HFF-Myc (cell line): Measurements from ENCODE around the gene COG4.

Experiments used
- DNase-seq: peaks from one replicate; pipeline ENCODE4 v3.0.0-alpha.2; 2011; ENCODE audit warnings: low read depth; ENCODE audit errors: extremely low read depth
- H3K4me3 ChIP-seq: replicated peaks from 2 replicates; pipeline ENCODE4 v1.5.1; 2011; ENCODE audit warnings: low read depth, mild to moderate bottlenecking, control low read depth, low read length
- CTCF ChIP-seq: IDR thresholded peaks from 2 replicates; pipeline ENCODE4 v1.5.1; 2012; ENCODE audit warnings: mild to moderate bottlenecking, low read depth, low read length, control low read depth; ENCODE audit errors: missing control alignments

Gene COG4

GRCh38 chr16:70441406-70441990 lies 81.9 kb downstream of the COG4 start:
- H3K4me3 ChIP-seq, result no peak overlapping the region
- TF ChIP-seq CTCF, result no peak
- DNase-seq, result no peak

DNA sequence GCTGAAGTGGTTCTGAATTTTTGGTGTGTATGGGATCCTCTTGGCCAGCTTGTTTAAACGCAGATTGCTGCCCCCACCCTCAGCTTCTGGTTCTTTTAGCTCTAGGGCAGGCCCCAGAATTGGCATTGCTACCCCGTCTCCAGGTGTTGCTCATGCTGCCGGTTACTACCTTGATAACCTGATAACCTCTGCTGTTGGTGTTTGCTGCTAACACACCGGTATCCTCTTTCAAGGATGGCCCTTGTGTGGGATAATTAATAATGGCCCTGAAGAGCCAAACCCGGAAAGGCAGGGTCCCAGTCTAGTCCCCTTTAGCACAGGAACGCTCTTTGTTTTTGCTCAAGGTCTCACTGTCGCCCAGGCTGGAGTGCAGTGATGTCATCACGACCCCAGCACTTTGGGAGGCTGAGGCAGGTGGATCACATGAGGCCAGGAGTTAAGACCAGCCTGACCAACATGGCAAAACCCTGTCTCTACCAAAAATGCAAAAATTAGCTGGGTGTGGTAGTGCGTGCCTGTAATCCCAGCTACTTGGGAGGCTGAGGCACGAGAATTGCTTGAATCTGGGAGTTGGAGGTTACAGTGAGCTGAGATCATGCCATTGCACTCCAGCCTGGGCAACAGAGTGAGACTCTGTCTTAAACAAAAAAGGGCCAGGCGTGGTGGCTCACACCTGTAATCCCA lies 83.2 kb downstream of the COG4 start:
- DNase-seq, result no peak
- TF ChIP-seq CTCF, result no peak
- no peak overlapping the region for H3K4me3 ChIP-seq

DNA sequence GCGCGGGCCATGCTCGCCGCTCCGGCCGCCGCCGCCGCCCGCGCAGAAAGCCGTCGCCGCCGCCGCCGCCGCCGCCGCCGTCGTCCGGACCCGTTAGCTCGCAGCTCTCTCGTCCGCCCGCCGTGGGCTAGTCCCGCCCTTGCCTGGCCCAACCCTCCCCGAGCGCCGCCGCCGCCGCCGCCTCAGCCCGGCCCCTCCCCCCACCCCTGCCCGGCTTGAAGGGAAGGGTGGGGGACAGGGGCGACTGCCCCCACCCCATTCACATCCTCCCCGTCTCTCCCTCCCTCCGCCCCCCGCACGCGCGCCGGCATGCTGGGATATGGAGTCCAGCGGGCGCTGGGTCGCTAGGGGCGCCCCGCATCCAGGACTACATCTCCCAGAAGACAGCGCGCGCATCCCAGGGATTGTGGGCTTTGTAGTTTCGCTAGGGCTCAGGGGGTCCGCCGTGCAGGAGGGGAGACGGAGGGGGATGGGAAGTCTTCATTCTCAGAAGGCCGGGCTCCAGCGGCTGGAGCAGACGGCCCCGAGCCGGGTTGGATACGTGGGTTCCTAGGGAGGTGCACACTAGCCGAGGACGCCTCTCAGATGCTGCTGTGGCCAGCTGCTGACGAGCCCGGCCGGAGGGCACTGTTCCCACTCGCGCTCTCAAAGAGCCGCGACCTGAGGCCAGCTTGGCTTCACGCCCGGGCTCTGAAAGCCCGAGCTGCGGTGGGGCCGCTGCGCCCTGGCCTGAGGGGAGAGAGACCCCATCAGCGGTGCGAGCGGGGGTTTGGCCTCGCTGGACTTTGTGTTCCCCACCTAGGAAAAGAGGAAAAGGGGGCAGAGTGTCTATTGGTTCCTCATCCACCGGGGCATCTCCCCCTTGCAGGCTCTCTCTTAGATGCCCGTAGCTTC lies 84.1 kb downstream of the COG4 start, which contains the start of gene ST3GAL2:
Gene ST3GAL2 (minus strand): TSS at position 132 of the 894 bp plus-strand sequence. CDS start 40,570 bp downstream, outside the sequence.
- peak; percentile 67 for DNase-seq
- peak within 1 kb of the TSS; percentile 79 for H3K4me3 ChIP-seq
- TF ChIP-seq CTCF, result no peak

DNA sequence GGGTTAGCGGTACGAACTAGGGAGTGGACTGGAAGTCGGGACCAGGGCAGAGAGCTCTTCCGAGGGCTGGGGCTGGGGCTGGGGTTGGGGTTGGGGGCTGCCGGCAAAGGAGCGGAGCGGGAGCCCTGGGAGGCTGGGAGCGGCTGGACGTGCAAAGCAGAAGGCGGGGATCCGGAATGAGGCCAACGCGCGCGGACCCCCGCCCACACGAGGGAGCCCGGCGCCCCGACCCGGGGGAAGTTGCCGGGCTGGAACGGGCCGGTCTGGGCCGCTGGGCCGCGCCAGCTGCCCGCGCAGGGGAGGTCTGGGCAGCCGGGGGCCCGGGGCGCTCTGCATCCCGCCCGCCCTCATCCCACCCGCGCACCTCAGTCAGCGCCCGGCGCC lies 84.8 kb downstream of the COG4 start:
- TF ChIP-seq CTCF, result no peak
- peak overlapping the region; percentile 79 for H3K4me3 ChIP-seq
- no peak for DNase-seq

GRCh38 chr16:70437582-70438557 lies 85.5 kb downstream of the COG4 start:
- H3K4me3 ChIP-seq, result peak overlapping the region; percentile 79
- no peak for TF ChIP-seq CTCF
- no peak for DNase-seq

GRCh38 chr16:70437017-70437581 lies 86.3 kb downstream of the COG4 start:
- DNase-seq, result peak; percentile 92
- H3K4me3 ChIP-seq, result peak overlapping the region; percentile 79
- TF ChIP-seq CTCF, result no peak
